ENCODE results near the gene CSTF3. TPM values are rescaled to one million over a fixed set of nuclear protein-coding genes. Genes with fewer than 3 reads are reported as not detected.
A peak's percentile ranks its signal among the peaks of the same experiment; 100 is the strongest.

CSTF3 gene
- polyA plus RNA-seq, 6 donors from 2014 or later, result 13.1 to 20.8 (median 15.4) TPM

- peaks cover 0 to 5% (median 2%) of the 10 kb centered on the region in 3 donors for H3K27me3 Mint-ChIP-seq
- peak overlapping the region; percentile 90 to 99 (median 96) for H3K4me3 Mint-ChIP-seq
- peak overlapping the region; percentile 85 to 95 (median 93) for H3K27ac Mint-ChIP-seq
- peak; percentile 33 for DNase-seq
- H3K9me3 Mint-ChIP-seq, result no peaks in the 10 kb centered on the region
- H3K4me1 Mint-ChIP-seq, result peaks cover 12 to 18% (median 16%) of the 10 kb centered on the region in 3 donors
- peak; percentile 48 to 55 for ATAC-seq (ENCODE audit: low read depth in 2 of 2)
- H3K36me3 Mint-ChIP-seq, result no peaks in the 10 kb centered on the region
Measured at GRCh38 chr11:33040033-33040861, 121.0 kb downstream of the CSTF3 start.

DNA sequence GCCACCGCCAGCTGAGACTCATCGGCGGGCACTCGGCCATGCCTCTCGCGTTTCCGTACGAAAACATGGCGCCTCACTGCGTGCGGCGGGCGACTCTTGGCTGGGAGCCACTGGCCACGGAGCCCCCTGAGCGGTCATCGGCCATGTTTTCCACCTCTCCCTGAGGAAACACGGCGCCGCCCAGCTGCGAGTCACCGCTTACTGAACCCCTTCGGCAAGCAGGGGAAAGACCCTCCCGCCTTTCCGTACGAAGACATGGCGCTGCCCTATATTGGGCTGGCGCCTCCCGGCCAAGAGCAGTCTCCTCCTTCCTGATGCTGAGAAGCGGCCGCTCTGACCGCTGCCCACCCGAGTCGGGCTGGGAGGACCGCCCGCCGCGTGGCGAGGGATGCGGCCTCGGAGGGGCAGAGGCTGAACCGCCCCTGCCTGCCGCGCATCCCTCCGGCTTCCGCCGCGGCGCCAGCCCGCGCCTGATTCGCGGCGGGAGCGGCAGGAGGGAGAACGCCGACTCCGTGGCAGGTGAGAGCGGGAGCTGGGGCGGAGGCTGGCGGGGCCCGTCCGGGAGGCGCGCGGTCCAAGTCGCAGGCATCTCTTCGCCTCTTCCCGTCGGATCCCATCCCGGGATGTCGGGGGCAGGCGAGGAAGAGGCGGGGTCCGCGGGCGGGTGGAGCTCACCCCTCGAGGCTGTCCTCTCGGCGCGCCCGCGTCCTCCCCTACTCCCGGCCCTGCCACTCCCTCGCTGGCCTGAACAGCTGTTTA is 121.8 kb downstream of the CSTF3 start, which contains the start of gene TCP11L1:
Gene TCP11L1 (plus strand): TSS at position 299 of the 759 bp plus-strand sequence. CDS start 4,202 bp downstream, outside the sequence.
- Mint-ChIP-seq H3K27me3 (peaks cover 5 to 9% (median 7%) of the 10 kb centered on the region in 3 donors), H3K36me3 (no peaks in the 10 kb centered on the region), H3K4me1 (peaks cover 12 to 18% (median 16%) of the 10 kb centered on the region in 3 donors), H3K4me3 (peak within 1 kb of the TSS; percentile 92 to 99 (median 96)), H3K27ac (peak within 1 kb of the TSS; percentile 88 to 96 (median 94)), H3K9me3 (no peaks in the 10 kb centered on the region)
- DNase-seq, result peak; percentile 78
- peak; percentile 80 to 83 for ATAC-seq (ENCODE audit: low read depth in 2 of 2)

DNA sequence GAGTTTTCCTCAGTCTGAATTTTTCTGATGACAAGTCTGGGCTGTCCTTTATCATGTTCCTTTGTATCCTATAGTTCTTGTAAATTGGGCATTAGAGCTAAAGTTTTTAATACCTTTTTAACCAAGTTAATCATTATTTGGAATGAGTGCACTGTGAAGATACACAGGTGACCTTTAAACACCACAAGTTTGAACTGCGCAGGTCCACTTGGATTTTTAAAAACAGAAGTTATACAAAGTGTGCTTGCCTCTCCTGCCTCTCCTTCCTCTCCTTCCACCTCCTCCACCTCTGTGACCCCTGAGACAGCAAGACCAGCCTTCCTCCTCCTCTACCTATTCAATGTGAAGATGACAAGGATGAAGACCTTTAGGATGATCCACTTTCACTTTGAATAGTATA is 126.3 kb downstream of the CSTF3 start:
- H3K9me3 Mint-ChIP-seq, result no peaks in the 10 kb centered on the region
- no peak overlapping the region for H3K27ac Mint-ChIP-seq
- H3K4me1 Mint-ChIP-seq, result peaks cover under 1 to 6% (median under 1%) of the 10 kb centered on the region in 3 donors
- peak overlapping the region in 1 of 8 donors; percentile 69 for H3K4me3 Mint-ChIP-seq
- H3K27me3 Mint-ChIP-seq, result peaks cover 8 to 14% (median 9%) of the 10 kb centered on the region in 3 donors
- H3K36me3 Mint-ChIP-seq, result no peaks in the 10 kb centered on the region
- DNase-seq (no peak), ATAC-seq (ENCODE audit: low read depth in 2 of 2) (no peak)

Other genes starting within 250 kb of the CSTF3 start
- under 1 TPM in 1 of 6 donors, not detected in 5; 0.27 TPM for gene DEPDC7, start 145.6 kb downstream of the CSTF3 start, polyA plus RNA-seq (ENCODE audit: low read depth in 6 of 6)
- gene TCP11L1, start 121.9 kb downstream of the CSTF3 start, polyA plus RNA-seq (ENCODE audit: low read depth in 6 of 6), result 10 to 100 TPM in 1 of 6 donors, 1 to 10 TPM in 5; 4.7 to 10.1 (median 8.5) TPM
- 10 to 100 TPM; 32.9 to 44.0 (median 36.7) TPM for gene HIPK3, start 95.9 kb upstream of the CSTF3 start, polyA plus RNA-seq (ENCODE audit: low read depth in 6 of 6)
- gene KIAA1549L, start 214.6 kb upstream of the CSTF3 start, polyA plus RNA-seq (ENCODE audit: low read depth in 6 of 6), result not detected